HG02588 (cell line): ENCODE data around the gene HAUS6.
"Not testable (repeated sequence)": the region's sequence is repeated elsewhere in the genome, so short reads cannot be mapped to it uniquely, and the experiment has no call there.

Source experiments
- ATAC-seq: cut with Tn5 transposase; IDR thresholded peaks from one replicate; pipeline ENCODE4 v1.9.1; 2021; ENCODE audit warnings: mild to moderate bottlenecking, moderate library complexity; ENCODE audit not compliant: unreplicated experiment

HAUS6 gene

DNA sequence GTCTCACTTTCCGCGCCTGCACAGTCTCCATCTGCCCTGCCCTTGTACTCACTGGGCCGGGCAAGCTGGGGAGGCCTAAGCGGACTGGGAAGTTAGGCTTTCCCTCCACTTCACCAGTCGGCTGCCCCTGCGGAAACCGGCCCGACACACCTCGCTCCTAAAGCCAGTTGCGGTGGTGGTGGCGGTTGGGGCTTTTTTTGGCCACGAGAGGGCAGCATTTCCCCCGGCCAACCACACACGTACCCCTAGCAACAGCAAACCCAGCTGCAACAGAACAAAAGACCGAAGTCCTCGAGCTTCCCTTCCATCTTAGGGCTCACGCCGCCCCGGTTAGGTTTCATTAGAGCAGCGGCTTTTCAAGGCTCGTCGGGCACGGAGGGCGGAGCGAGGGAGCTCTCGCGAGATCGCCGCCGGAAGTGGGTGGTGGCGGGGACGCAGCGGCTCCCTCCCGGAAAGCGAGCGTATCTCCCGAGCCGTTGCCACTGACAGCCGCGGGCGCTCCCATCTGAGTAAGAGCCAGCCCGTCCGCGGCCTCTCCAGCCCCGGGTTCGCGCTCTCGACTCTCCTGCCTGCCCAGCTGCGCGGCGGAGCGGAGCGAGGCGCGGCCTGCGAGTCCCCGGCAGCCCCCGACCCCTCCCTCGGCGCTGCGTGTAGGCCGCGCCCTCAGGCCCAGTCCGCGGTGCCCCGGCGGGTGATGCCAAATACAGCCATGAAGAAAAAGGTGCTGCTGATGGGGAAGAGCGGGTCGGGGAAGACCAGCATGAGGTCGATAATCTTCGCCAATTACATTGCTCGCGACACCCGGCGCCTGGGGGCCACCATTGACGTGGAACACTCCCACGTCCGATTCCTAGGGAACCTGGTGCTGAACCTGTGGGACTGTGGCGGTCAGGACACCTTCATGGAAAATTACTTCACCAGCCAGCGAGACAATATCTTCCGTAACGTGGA is 53.5 kb downstream of the HAUS6 start, which contains the start of gene RRAGA:
Gene RRAGA, plus strand, starts transcription at position 462 of the 951 bp plus-strand sequence. Its CDS starts 233 bp downstream, at position 695.
- ATAC-seq: peak; percentile 92

DNA sequence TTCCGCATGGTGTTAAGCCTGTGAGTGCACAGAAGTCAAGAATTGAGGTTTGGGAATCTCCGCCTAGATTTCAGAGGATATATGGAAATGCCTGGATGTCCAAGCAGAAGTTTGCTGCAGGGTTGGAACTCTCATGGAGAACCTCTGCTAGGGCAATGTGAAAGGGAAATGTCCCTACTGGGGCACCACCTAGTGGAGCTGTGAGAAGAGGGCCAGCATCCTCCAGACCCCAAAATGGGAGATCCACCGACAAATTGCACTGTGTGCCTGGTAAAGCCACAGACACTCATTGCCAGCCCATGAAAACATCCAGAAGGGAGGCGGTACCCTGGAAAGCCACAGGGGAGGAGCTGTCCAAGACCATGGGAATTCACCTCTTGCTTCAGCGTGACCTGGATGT is 66.1 kb downstream of the HAUS6 start:
- no peak for ATAC-seq

DNA sequence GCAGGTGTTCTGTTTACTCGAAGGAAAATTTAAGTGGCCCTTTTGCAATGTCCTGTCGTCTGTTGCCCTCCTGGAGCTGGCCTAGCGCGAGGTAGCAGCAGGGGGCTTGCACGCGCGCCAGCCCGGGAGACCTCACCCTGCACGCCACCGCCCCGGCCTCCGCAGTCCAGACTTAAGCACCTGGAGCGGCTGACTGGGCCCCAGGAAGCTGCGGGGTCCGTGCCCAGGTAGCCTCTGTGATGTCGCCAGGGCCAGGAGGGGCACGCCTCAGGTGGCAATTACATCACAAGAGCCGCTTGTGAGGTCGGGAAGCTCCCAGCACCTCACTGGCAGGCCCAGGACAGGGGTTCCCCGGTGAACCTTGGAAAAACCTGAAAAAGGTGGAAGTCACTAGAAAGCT is 69.7 kb downstream of the HAUS6 start, which contains the start of gene SAXO1:
Gene SAXO1, minus strand, starts transcription at position 195 of the 400 bp plus-strand sequence. CDS start 301 bp downstream, outside the sequence.
- no peak for ATAC-seq

DNA sequence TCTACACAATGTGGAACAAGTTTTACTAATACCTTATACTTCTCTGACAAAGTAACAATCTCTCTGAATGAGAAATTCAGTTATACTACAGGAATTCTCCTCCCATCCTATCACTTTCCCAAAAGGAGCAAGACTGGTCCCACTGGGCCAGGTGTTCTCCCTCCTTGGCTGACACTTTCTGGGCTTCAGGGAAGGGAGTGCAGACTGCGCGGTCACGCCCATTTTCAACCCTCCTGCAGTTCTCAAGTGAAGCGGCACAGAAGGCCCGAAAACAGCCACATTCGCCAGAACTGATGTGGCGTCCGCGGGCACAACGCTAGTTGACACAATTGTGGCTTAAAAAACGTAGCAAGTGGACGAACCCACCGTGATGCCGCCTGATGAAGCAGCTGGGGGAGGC is 70.3 kb downstream of the HAUS6 start:
- ATAC-seq: no peak

DNA sequence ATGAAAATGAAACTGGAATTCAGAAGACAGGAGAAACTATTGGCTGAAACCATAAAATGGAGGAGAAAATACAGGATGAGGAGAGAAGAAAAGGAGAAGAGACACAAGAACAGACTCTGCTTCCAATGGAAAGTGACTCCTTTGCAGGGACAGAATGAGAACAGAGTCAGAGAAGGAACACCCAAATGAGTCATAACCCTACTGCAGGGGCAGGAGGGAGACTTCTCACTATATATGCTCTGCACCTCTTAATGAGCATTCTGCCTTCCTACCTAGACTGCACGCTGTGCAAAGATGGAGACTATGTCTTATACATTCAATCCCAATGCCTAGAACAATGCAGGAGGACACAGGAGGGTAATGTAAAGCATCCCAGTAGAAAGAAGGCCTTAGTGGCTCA is 71.8 kb downstream of the HAUS6 start:
- peak; percentile 82 for ATAC-seq

DNA sequence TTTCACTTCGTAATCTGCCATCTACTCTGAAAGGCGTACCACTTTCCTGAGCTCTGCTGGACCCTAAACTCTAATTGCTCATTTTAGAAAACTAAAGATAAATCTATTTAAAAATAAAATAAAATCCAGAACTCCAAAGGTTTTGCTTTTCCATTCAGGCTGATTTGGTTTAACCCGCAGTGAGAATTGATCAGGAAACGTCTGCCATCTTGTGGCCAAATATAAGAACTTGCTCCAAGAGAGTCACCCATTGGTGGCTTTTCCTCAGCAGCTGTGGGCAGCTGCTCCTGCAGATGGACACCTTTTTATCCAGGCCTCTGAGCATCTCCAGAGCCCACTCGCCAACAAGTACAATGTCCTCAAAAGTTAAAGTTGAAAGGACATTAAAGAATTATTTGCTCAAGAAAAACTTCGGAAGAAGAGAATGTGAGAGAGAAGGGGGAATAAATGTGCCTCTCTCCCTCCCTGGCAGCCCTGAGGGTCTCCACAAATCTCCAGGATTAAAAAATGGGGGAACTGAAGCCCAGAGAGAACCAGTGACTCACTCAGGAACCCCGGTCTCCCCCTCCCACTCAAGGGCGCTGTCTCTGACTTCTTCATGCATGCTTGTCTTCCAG is 73.8 kb downstream of the HAUS6 start:
- ATAC-seq: no peak

DNA sequence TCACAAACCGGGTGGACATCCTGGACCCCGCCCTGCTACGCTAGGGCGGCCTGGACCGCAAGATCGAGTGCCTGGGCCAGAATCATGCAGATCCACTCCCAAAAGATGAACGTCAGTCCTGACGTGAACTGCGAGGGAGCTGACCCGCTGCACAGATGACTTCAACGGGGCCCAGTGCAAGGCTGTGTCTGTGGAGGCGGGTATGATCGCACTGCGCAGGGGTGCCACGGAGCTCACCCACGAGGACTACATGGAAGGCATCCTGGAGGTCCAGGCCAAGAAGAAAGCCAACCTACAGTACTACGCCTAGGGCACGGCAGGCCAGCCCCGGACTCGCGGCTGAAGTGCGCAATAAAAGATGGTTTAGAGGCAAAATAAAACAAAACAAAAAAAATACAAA is 74.9 kb downstream of the HAUS6 start:
- ATAC-seq: no peak

DNA sequence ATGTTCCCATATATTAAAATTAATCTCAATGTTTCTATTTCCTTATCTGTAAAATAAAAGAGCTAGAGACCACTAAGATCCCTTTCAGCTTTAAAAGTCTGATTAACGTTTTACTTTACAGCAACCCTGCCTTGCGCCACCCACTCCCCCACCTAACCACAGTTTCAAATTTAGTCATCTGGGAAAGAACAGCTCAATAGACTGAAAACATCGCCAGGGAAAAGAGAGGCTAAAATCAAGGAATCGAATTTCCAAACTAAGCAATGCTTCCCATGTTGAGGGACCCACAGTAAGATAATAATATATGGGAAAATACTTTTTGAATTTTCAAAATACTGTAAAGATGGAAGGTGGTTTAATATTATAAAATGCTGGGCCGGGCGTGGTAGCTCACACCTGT is 76.3 kb downstream of the HAUS6 start:
- no peak for ATAC-seq

DNA sequence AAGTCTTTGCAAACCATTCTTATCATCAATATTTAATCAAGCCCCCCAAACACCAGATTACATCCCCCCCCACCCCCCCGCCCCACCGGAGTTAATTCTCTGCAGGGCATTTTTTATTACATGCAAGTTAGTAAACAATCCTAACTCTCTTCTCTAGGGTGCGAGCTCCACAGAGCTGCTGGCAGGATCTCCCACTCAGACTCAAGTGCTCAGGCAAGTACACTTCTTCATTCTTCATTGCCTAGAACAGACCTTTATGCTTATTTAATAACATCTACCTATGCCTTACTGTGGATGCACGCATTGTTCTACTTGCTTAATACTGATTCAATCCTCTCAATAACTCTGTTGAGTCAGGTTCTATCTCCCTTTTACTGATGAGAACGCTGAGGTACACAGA is 79.6 kb downstream of the HAUS6 start:
- no peak for ATAC-seq

DNA sequence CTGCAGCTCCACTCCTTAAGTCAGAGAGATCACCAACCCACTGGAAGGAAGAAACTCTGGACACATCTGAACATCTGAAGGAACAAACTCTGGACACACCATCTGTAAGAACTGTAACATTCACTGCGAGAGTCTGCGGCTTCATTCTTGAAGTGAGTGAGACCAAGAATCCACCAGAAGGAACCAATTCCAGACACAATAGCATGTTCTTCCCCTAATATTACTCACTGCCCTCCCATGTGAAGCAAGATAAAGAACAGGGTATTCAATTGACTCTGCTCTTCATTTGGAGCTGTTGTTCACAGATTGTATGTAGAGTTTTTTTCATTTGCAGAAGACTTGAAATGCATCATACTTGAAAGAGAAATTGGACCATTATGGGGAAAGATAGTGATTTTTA is 80.5 kb downstream of the HAUS6 start:
- peak; percentile 64 for ATAC-seq

DNA sequence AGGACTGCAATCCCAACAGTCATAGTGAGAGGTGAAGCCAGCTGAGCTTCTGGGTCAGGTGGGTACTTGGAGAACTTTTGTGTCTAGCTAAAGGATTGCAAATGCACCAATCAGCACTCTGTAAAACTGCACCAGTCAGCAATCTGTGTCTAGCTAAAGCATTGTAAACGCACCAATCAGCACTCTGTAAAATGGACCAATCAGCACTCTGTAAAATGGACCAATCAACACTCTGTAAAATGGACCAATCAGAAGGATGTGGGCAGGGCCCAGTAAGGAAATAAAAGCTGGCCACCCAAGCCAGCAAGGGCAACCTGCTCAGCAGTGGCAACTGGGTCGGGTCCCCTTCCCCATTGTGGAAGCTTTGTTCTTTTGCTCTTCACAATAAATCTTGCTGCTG is 81.1 kb downstream of the HAUS6 start:
- not testable (repeated sequence) for ATAC-seq

DNA sequence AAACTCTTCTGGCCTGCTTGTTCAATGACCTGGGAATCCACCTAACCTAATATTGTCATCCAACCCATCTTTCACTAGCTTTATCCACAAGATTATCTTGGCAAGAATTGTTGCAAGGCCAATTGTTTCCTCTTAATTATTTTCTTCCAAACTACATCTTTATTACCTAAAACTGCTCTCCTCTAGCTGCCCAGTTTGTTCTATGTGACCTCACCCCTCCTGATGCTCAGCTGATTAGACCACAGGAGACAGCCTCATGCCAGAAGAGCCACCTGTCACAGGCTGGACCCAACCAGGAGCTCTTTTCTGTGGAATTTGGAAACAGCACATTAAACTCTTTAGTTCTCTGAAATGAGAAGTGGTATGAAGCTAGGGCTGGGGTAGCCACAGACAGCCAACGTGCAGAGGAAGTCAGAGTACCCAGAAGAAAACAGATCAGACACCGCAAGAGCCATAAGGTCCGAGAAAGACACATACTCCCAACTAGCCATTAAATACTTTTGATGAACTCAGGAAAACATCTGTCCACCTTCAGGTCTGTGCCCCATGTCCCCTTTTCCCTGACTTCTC is 81.7 kb downstream of the HAUS6 start:
- ATAC-seq: no peak

DNA sequence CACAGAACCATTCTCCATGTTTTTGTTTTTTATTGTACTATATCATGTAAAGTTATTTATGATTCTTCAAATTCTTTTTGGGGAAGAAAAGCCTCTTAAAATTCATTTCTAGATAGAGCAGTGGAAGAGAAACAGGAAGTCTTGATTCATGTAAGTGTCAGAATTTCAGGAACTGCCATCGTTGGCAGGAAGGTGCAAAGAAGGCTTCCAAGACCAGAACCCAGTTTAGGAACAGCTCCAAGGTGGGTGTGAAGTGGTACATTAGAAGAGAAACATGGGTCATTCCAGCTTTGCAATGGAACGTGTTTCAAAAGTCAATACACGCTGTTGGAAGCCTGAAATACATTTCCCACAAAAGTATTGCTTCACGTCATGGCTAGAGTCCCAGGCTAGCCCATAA is 84.5 kb downstream of the HAUS6 start:
- no peak for ATAC-seq

DNA sequence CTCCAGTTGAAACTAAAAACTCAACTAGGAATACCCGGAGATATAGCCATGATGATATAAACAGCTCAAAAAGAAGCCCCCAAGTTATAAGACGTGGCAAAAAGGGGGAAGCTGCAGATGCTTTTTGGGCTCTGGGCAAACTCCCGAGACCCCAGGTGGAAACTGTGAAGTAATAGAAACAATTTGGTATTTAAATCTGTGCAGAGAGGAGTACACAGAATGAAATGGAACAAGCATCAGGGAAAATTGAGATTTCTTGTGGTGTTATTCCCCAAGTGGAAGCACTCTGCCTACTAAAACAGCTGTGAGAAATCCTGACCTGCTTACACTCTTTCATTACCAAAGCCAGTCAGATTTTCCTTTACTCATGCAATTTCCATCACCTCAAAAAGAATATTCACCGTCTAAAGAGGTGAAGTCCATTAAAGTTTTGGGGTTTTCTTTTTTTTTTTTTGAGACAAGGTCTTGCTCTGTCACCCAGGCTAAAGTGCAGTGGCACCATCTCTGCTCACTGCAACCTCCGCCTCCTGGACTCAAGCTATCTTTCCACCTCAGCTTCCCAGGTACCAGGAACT is 93.2 kb downstream of the HAUS6 start:
- ATAC-seq: no peak
